GM10266 (cell line): ENCODE measurements around the gene FNBP1.
A peak's percentile ranks its signal among the peaks of the same experiment; 100 is the strongest.

Experiments
- DNase-seq: peaks from one replicate; pipeline ENCODE4 v3.0.0; 2012; ENCODE audit errors: extremely low spot score
- TF ChIP-seq, protein P1 (sequence below): IDR thresholded peaks from 2 replicates; pipeline ENCODE4 v1.5.1; 2012; ENCODE audit warnings: mild to moderate bottlenecking, low read depth; ENCODE audit not compliant: control insufficient read depth, insufficient read depth; ENCODE audit errors: missing control alignments

Gene FNBP1

DNA sequence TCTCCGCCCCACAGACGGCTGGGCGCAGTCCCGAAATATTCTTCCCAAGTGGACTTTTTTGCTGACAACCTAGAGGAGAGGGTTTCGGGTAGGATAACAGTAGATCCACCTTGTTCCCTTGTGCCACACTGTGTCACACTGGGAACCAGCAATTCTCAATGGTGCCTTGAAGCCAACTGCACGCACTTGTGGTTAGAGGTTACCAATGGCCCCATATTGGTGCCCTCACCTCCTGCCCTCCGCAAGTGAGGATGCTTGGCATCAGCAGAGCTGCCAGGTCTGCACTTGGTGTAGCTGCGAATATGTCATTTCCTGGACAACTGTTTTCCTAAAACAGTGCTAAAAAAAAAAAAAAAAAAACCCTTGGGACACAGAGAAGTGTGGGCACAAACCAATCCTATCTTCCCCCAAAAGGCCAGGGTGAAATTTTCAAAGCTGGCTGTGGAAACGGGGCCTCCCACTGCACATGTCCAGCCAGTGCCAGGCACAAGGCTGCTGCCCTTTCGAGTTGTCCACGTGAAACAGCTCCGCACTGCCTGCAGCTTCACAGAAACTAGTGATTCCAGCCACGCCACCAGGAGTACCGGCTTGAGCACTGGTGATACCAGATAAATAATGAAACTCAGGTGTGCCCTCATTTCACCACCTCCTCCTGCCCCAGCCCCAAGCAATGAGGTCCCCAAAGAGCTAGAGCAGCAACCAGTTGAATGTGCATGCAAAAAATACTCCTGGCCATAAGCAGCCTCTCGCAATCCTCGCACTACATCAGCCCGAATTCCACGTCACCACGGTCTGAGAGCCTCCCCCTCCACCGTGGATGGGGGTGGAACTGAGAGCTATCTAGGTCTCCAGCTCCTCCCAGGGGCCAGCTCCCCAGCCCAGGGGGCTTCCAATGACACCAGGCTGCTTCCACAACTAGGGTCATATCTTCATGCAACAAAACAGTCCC, 156.5 kb downstream of the FNBP1 start:
- DNase-seq, result no peak
- TF ChIP-seq, protein P1, sequence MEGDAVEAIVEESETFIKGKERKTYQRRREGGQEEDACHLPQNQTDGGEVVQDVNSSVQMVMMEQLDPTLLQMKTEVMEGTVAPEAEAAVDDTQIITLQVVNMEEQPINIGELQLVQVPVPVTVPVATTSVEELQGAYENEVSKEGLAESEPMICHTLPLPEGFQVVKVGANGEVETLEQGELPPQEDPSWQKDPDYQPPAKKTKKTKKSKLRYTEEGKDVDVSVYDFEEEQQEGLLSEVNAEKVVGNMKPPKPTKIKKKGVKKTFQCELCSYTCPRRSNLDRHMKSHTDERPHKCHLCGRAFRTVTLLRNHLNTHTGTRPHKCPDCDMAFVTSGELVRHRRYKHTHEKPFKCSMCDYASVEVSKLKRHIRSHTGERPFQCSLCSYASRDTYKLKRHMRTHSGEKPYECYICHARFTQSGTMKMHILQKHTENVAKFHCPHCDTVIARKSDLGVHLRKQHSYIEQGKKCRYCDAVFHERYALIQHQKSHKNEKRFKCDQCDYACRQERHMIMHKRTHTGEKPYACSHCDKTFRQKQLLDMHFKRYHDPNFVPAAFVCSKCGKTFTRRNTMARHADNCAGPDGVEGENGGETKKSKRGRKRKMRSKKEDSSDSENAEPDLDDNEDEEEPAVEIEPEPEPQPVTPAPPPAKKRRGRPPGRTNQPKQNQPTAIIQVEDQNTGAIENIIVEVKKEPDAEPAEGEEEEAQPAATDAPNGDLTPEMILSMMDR, result no peak

DNA sequence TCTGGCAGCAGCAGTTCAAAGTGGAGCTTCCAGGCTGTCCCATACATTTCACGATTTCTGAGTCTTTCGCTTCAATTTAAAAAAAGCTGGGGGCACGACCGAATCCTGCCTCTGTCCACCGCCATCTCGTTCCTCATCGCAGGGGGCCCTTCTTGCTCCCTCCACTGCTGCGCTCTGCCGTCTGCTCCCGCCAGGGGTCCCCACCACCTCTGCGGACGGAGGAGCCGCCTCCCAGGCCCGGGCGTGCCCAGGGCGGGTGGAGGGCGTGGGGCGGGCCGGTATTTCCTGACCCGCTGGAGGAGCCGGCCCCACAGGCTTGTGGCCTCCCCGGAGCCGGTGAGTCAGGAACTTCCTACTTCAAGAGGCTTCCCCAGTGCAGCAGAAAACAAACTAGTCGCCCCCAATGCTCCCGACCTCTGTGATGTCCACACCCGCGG, 157.3 kb downstream of the FNBP1 start:
- peak; percentile 74 for DNase-seq
- TF ChIP-seq, protein P1, result peak; percentile 95

DNA sequence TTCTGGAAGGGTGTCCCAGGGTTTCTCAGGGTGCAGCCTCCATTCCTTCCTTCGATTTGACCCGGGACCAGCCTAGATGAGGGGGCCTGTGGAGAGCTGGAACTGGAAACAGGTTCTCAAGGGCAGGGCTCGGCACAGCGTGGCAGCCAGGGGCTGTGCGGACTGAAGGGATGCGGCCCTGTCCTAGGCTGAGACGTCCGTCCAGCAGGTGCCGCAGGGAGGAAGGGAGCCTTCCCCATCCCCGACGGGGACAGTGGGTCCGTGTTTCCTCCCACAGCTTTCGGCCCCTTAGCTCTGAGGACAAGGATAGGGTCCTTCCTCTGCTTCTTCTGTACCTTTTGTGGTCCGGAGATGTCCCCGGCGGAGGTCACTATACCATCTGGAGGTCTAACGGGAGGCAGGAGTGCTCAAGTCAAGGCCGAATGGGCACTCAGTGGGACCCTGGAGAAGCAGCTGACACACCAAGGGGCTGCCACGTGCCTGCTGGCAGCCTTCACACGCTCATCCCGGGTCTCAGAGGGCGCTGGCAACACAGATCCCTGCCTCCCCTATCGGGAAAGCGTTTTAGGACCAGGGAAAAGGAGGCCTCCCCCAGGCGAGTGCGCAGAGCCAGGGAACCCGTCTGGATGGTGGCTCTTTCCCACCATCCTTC, 157.8 kb downstream of the FNBP1 start:
- TF ChIP-seq, protein P1, result peak; percentile 60
- DNase-seq, result no peak

DNA sequence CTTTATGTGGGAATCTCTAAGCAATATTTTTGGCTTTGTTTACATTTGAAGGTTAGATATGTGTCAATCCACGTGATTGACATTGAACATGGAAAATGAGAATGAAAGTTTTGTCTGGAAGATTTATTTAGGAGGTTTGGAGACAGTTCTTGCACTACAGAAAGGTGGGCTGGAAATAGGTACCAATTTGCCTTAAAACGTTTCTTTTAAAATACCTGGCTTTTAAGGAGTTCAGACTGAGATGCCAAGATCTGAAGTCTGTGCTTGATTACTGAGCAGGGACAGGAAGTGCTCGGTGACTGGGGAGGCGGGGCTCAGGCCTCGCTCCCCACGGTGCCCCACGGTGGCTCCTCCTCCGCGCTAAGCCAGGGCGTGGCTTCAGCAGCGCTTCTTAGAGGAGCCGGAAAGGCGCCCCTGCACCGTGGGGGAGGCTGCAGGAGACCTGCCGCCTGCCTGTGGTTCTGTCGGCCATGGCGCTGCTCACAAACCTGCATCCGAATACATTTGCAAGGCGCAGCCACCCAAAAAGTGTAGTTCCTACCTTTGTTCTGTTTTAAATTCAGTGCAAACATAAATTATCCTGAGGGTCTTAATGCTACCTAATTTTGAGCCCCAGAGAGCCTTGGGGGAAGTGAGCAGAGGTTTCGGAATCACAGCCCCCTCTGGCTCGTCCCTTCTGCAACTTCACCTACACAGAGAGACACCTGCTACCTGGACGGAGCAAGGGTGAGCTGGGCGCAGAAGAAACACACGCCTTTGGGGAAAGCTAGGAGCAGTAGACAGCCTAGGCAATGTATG, 158.6 kb downstream of the FNBP1 start:
- DNase-seq, result peak; percentile 91
- TF ChIP-seq, protein P1, result no peak

DNA sequence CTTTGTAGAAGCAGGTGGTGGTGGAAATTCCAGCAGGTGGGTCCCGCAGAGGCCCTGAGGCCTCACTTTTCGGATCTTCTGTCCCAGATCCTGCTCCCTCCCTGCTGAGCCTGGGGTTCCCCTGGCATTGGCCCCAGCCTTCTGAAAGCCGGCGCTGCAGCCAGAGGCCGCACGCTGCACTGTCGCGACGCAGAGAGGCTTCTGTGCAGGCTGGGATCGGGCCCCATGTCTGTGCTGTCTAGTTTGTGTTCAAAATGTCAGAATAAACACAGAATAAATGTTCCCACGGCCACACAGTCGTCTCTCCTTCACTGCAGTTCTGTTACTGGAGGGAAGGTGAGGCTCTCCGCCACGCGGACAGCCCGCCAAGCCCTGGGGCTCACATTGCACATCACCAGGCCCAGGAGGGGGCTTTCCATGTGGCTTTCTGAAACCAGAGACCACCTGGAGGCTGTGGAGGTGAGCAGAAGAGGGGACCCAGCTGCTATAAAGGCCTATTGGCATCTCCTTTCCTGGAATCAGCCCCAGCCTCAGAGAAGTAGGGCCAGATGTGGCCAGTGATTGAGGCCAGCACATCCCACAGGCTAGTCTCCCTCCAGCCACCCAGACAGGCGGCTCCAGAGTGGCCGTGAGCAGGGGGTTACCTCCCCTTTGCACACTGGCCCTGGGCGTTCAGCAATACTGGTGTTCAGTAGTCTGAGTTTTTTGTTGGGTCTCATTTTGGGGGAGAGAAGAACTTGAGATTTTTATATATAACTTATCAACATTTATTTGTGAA, 161.3 kb downstream of the FNBP1 start:
- no peak for DNase-seq
- TF ChIP-seq, protein P1, result no peak

DNA sequence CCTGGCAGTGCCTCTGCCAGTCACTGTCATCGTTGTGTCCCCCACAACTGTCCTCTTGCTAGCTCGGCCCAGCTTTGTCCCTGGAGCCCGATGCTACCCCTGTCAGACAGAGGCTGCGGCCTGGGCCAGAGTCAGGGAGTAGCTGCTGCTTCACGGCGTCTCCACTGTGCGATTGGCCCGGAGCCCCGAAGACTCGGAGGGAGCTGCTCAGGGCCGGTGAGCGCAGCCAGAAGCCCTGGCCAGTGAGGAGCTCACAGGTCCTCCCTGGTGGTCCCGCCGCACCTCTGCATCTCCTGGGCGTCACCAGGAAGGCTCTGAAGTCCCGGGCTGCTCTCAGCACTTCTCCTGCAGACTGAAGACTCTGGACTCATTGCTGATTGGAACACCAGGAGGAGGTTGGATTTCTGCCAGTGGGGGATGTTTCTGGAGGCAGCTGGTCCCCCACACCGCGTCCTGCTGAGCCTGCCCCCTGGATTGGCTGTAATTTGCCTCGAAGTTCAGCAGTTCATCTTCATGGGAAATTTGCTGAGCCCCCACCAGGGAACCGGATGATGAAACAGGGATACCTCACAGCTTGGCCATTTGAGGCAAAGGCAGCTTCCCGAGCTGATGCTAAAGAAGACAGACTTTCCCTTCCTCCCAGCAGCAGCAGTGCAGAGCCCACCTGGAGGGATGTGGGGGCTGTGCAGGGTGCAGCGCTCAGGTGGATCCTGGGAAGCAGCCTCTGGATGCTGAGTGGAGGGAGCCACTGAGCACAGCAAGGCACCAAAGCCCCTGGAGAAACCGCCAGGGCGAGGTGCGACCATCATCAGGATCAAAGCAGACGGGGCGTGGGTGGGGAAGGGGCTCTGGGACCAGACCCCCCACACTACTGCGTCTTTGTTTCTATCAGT, 162.1 kb downstream of the FNBP1 start:
- TF ChIP-seq, protein P1, result no peak
- no peak for DNase-seq
